NAMALWA (cell line): Measurements from ENCODE around the gene SPIN2A.
"Not testable (repeated sequence)": the region's sequence is repeated elsewhere in the genome, so short reads cannot be mapped to it uniquely, and the experiment has no call there.

ENCODE experiments used
- DNase-seq: peaks from one replicate; pipeline ENCODE4 v3.0.0-alpha.2; 2015; ENCODE audit warnings: low spot score

SPIN2A gene

DNA sequence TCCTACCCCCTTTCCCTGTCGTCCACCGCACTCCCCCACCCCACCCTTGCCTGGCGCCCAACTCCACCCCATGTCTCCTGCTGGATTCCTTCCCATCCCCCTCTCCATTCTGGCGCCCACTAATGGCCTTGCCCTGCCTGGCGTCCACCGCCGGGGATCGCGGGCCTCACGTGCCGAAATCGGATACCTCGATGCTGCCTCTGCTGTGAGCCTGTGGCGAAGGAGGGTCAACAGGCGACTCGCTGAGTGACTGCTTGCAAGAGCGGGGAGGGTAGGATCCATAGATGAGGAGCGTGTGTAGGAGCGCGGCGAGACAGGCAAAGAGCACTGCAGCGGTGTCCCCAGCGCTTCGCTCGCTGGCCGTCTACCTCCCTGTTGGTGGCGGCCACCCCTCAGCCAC is at the start of gene SPIN2A:
Gene SPIN2A, minus strand, starts transcription at position 325 of the 400 bp plus-strand sequence. CDS start 800 bp downstream, outside the sequence.
- DNase-seq, result not testable (repeated sequence)

DNA sequence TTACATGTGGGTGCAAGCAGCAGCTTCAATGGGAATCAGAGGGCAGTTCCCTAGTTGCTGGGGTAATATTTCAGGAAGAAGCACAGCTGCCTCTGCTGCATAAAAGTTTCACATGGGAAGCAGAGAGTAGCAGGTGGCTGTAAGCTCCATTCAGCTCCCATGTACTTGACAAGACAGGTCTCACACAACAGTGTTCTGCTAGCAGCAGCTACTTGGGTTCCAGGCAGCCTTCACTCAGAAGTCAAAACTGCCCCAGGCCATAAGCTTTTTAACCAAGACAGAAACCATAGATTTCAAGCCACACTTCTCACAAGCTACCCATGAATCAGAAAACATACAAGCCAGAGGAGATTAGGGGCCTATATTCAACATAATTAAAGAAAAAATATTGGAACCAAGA is 41.4 kb upstream of the SPIN2A start:
- no peak for DNase-seq

DNA sequence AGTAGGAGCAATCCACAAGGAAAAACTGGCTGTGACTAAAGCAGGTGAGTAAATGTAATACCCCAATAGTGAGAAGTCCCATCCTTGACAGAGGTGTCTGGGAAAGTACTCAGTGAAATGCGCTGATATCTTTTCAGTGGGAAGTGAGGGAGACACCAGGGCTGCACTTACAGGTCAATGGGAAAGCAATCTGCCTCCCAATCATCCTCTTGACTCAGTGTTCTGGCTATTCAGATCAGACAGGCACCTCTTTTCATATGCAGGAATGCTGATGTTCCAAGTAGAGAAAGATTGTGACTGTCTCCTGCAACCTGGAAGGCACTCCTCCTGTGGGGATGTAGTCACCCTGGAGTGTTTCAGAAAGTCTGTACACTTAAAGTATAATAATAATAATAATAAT is 39.9 kb upstream of the SPIN2A start:
- DNase-seq, result no peak

DNA sequence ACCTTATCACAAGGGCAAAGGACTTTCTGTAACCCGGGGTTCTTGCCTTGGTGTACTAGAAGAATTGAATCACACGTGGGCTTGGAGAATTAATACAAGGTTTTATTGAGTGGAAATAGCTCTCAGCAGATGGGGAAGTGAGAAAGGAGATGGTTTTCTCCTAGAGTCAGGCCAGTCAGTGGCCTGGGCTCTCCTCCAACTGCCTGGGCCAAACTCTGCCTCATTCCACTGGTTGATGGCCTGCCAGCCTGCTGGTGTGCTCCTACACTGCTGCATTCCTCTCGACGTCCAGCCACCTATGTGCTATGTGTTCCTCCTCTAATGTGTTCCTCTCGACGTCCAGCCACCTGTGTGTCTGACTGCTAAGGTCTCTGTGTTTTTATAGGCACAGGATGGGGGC is 35.3 kb upstream of the SPIN2A start:
- no peak for DNase-seq

DNA sequence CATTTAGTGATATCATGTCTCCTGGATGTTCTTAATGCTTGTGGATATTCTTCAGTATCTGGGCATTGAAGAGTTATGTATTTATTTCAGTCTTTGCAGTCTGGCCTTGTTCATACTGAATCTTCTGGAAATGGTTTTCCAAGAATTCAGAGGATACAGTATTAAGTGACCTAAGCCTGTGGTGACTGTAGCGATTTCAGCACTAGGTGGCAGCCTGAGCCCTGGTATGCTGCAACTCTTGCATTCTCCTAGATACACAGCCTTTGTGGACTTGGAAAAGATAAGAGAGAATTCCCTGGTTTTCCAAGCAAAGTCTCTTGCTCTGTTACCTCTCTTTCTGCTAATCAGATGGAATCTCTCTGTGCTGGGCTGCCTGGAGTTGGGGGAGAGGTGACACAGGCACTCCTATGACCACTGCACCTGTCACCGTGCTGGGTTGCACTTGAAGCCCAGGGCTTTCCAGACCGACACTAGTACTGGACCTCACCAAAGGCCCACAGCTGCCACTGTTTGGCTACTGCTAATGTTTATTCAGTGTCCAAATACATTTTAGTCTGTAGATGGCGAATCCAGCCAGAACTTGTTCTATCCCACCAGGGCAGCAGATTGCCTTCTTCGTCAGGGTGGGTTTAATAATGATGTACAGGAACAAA is 19.3 kb upstream of the SPIN2A start:
- no peak for DNase-seq

DNA sequence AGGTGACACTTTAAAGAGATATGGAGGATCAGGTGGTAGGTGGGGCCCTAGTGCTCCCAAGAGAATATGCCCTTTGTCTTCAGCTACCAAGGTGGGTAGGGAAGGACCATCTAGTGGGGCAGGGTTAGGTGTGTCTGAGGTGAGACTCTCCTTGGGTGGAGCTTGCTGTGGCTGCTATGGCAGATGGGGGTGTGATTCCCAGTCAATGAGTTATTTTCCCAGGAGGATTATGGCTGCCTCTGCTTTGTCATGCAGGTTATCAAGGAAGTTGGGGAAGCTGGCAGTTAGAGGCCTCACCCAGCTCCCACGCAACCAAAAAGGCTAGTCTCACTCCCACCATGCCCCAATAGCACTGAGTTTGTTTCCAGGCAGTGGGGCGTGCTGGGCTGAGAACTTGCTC is 18.0 kb upstream of the SPIN2A start:
- no peak for DNase-seq

DNA sequence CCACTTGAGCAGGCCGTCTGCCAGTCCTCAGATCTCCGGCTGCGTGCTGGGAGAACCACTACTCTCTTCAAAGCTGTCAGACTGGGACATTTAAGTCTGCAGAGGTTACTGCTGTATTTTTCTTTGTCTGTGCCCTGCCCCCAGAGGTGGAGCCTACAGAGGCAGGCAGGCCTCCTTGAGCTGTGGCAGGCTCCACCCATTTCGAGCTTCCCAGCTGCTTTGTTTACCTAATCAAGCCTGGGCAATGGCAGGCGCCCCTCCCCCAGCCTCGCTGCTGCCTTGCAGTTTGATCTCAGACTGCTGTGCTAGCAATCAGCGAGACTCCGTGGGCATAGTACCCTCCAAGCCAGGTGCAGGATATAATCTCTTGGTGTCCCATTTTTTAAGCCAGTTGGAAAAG is 15.0 kb upstream of the SPIN2A start:
- not testable (repeated sequence) for DNase-seq

DNA sequence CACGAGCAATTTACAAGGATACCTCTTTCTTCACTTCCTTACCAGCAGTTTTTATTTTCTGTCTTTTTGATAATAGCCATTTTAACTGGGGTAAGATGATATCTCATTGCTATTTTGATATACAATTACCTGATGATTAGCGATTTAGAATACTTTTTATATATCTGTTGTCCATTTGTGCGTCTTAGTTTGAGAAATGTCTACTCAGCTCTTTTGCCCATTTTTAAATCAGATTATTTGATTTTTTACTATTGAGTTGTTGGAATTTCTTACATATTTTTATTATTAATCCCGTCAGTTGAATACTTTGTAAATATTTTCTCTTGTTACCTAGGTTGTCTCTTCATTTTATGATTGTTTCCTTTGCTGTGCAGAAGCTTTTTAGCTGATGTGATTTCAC is 1.5 kb upstream of the SPIN2A start:
- DNase-seq, result no peak

DNA sequence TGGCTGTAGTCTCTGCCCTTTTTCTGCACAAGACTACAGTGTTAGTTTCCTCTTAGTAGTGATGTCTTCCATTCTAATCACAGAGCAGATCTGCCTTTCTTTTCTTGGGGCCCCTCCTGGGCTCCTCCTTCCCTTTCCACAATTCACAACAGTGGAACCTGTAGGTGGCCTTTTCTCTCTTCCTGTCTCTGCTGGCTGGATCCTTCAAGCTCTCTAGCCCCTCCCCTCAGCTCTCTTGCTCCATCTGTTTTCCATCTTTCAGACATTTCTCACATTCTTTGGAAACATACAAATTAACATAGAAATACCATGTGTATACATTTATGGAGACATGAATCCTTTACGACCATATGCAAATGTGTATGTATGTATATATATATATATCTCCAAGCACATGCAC is 304 bp upstream of the SPIN2A start:
- no peak for DNase-seq

DNA sequence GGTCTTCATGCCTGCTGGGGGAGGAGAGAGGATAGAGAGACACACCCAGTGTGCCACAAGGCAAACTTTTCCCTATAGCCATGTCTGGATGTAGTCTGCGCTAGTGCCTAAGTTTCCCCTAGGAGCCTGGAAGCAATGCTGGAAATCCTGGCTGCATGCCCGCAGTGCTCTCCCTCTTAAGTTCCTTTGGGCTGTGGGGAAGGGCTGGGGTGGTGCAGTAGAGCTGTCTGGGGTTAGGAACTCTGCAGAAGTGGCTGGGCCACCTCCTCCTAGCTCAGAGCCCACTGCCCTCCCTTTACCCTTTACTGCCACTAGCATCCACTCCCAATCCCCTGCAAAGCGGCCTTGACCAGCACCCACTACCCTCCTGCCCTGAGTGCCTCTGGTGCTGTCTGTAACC is 608 bp downstream of the SPIN2A start:
- DNase-seq, result not testable (repeated sequence)

DNA sequence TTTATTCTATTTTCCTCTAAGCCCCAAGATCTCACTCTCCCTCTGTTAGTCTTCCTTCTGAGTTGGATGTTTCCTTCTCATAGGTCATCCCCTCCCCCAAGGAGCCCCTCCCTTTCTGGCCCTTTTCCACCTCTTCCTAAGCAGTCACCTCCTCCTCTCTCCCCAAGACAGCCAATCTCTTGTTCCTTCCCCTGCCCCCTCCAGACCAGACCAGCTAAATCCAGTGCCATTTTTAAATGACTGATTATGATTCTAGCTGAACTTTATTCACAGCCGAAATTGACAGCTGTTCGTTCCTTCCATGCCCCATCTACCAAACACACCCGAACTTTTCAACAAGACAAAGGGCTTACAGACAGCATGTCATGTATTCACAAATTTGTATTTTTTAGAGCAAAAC is 1.9 kb downstream of the SPIN2A start:
- DNase-seq, result no peak

DNA sequence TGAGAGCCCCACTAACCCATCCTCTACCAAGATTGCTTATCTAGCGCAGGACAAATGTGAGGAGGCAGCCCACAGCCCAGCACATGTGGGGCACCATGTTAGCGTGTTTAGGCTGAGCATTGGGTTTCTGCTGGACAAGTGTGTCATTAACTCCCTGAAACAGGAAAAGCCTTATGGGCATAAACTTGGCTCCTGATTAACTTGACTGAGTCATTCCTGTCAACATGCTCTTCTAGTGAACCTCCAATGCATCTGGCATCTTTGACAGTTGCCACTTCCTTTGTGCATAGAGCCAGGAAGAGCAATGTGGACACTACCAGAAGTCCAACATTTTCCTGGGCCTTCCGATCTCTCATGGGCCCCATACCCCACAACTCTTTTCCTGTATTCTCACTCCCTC is 2.5 kb downstream of the SPIN2A start:
- no peak for DNase-seq

DNA sequence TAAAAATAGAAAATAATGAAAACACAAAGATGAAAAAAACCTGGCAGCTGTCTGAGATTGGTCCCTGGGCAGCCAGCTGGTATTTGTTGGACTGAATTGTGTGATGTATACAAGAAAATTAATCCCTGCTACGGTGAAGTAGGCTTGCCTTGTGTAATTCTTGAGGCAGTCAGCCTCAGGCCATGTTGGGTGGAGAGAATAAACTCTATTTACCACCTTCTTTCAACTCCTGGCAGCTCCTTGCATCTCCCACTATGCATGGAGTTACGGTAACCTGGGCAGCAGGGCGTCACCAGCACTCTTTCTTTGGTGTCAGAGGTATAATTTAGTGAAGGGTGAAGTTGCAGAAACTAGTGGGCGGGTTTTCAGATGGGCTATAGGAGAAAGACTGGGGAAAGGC is 3.5 kb downstream of the SPIN2A start:
- no peak for DNase-seq

DNA sequence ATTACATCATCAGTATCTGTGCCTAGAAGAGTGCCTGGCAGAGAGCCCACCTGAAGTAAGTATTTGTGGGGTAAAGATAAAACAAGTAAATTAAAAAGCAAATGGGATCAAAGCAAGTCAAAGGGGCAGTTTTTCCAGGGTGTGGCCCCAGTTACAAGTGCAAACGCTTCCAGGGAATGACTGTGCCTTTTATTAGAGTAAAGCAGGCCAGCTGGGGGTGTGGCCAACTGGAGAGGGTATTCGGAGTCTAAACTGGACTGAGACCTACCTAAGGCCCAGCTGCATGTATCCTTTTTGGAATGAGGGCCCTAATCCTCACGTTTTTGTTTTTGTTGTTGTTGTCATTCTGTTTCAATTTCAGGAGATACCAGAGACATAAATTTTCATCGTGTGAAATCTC is 3.9 kb downstream of the SPIN2A start:
- not testable (repeated sequence) for DNase-seq

DNA sequence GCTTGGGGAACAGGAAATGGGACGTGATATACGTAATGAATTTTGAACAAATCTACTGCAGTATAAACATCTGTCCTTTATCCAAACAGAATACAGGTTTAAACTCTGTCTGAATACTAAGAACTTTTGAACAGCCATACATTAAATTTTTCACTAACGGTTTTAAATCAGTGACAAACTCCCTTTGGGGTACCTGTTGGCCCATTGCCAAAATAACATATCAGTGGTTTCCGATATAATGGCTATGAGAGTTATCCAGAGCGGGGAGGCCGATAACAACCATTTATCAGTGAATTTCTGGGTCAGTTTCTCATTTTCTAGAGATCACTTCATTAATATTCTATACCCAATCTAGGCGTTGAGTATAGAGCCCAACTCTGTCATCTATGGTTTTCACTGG is 5.2 kb downstream of the SPIN2A start:
- DNase-seq, result no peak

DNA sequence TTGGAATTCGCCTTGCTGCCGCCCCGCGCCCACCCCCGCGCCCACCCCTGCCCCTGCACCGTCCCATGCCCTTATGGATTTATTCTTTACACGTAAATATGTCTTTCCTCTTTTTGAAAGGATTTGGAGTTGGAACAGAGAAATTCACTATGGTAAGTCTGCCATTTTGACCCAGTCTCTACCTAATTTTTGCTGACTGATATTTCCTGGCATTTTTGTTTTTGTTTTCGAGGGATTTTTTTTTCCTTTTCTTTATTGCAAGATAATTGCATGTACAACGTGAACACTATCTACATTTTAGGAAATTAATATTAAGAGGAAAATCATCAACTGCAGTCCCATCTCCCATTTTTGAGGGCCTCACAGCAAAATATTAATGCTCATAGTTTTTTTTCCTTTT is 15.4 kb downstream of the SPIN2A start:
- no peak for DNase-seq

DNA sequence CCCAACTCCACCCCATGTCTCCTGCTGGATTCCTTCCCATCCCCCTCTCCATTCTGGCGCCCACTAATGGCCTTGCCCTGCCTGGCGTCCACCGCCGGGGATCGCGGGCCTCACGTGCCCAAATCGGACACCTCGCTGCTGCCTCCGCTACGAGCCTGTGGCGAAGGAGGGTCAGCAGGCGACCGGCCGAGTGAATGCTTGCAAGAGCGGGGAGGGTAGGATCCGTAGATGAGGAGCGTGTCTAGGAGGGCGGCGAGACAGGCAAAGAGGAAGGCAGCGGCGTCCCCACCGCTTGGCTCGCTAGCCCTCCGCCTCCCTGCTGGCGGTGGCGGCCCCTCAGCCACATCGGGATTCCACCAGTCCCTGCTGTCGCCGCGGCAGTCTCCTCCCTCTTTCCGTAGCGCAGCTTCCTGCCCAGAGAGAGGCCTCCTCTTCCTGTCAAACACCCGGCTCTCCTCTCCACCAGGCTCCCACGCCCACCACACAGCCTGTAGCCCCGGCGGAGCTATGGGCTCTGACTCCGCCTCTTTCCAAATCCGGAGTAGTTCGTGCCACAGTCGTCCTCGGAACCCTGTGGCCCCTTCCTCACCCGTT is 15.9 kb downstream of the SPIN2A start, which contains the start of gene SPIN2B:
Gene SPIN2B, minus strand, starts transcription at position 387 of the 594 bp plus-strand sequence.
- DNase-seq, result no peak

DNA sequence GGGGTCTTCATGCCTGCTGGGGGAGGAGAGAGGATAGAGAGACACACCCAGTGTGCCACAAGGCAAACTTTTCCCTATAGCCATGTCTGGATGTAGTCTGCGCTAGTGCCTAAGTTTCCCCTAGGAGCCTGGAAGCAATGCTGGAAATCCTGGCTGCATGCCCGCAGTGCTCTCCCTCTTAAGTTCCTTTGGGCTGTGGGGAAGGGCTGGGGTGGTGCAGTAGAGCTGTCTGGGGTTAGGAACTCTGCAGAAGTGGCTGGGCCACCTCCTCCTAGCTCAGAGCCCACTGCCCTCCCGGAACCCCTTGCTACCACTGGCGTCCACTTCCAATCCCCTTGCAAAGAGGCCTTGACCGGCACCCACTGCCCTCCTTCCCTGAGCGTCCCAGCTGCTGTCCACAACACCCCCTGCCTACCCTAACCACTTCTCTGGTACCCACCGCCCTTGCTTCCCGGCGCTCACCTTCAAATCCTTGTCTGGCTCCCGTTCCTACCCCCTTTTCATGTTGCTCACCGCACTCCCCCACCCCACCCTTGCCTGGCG is 16.5 kb downstream of the SPIN2A start:
- not testable (repeated sequence) for DNase-seq

DNA sequence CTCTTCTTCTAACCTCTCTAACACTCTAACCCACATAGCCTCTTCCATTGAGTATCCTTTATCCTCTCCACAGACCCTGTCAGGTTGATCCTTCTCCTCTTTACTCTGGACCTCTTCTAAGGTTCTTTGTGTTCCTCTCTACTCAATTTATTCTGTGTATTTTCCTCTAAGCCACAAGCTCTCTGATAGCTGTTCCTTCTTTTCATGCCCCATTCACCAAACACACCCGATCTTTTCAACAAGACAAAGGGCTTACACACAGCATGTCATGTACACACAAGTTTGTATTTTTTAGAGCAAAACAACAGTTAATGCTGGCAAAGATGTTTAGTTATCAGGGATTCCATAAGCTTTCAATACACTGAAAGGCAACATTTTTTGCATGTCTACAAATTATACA is 17.8 kb downstream of the SPIN2A start:
- no peak for DNase-seq

DNA sequence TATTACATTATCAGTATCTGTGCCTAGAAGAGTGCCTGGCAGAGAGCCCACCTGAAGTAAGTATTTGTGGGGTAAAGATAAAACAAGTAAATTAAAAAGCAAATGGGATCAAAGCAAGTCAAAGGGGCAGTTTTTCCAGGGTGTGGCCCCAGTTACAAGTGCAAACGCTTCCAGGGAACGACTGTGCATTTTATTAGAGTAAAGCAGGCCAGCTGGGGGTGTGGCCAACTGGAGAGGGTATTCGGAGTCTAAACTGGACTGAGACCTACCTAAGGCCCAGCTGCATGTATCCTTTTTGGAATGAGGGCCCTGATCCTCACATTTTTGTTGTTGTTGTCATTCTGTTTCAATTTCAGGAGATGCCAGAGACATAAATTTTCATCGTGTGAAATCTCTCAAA is 19.6 kb downstream of the SPIN2A start:
- not testable (repeated sequence) for DNase-seq

DNA sequence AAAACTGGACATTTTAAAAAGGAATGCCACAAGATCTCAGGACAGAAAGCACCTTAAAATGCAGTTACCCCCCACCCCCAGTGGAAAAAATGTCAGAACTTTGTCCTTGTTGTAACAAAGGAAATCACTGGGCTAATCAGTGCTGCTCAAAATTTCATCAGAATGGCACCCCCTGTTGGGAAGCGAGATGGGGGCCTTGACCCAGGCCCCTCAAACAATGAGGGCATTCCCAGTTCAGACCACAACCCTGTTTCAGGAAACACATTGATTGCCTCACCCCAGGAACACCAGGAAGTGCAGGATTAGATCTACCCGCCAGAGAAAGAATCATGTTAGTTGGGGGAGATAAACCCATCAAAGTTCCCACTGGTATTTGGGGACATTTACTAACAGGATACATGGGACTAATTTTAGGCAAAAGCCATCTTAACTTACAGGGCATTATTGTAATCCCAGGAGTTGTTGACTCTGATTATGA is 32.2 kb downstream of the SPIN2A start:
- DNase-seq, result no peak

DNA sequence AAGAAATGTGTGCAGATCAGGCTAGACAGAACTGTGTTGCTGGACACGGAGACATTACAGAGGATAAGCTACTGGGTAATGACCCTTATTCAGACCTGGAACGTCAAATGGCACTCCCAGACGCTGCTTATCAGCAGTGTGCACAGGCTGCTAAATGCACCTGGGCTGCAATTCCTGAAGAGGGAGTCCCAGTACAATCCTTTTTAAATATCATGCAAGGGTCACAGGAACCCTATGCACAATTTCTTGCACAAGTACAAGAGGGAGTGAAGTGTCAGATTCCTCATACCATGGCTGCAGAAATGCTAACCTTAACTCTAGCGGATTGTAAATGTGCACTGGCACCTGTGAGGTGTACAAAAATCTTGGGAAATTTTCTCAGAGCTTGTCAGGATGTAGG is 32.8 kb downstream of the SPIN2A start:
- no peak for DNase-seq

DNA sequence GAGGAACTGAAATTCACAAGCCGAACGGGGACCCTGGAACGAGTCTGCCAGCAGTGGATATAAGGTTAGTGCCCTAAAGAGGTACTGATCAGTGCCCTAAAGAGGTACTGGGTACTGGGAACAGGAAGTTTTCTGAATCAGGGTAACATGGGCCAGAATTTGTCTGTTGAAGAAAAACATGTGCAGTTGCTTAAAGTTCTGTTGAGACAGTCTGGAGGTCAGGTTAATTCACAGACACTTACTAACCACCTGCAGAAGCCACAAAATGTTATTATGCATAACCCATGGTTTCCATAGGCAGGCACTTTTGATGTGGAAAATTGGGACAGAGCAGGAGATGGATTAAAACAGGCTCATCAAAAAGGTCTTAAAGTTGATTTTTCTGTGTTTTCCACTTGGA is 33.7 kb downstream of the SPIN2A start:
- no peak for DNase-seq

DNA sequence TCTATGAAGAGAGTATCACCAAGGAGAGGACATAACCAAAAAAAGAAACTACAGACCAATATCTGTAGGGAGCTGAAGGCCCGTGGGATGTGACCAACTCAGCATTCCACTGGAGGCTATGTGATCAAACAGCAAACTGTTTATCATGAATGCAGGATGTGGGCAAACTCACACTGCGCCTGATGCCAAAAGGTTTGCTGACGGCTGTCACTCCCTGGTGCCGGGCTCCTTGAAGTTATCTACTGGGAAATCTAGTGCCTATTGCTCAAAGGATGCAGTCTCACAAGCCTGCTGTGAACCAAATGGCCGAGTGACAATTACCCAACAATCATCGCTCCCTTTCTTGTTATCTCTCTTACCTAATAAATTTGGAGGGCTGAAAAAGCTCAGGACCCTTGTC is 34.3 kb downstream of the SPIN2A start:
- not testable (repeated sequence) for DNase-seq
